Stimulated activated CD4-positive, alpha-beta T cell treated with anti-CD3 and anti-CD28 coated beads, Interleukin-1b, Interleukin-23, amount 100 ng/mL, for 24 hours (primary cell): ENCODE measurements around the gene ZNF385B.

Source experiments
- DNase-seq, 4 experiments: peaks; one replicate each; pipeline ENCODE4 v3.0.0-alpha.2; 2020; ENCODE audit warnings: low read depth in 4 of 4, low spot score in 1 of 4

ZNF385B gene

DNA sequence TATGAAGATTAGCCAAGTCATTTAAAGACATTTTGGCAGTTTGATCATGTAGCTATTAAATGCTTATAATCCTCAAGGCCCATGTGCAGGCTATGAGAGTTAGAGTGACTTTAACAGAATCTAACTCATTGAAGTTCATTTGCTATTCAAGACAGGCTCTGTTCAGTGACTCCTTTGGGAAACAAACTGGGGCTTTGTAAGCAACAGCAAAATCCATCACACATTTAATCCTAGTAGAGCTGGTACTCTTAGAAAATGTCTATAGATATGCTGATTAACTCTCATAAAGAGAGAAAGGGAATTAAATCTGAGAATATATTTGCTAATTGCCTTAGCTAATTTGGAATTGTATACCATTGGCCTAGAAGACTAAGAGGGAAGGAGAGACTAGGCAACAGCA lies 414.0 kb downstream of the ZNF385B start:
- DNase-seq = no peak

DNA sequence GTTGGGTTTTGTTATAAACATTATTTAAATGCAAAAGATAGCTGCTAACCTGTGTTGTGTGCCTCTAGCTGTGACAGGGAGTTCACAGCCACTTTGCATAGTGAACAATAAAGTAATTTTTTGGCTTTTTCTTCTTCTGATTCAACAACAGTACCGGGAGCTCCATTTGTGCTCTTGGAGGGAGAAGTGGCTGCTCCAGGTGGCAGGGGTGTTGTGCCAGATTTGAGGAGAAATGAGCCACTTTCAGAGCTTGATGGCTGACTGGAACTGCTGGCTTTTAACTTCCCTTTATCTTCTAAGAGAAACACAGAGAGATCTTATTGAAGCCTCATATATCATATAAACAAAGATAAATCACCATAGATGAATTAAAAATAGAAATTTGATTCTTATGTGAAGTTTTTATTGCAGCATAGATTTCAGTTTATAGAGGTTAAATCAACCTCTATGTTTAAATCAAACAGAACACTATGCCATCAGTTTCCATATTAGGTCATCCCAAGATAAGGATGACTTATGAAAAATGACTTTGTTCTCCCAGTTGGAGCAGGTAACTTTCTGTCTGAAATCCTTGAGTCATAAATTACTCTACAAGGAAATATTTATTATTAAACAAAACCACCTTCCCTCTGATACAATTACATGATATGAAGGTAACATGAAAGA lies 414.8 kb downstream of the ZNF385B start:
- no peak for DNase-seq

DNA sequence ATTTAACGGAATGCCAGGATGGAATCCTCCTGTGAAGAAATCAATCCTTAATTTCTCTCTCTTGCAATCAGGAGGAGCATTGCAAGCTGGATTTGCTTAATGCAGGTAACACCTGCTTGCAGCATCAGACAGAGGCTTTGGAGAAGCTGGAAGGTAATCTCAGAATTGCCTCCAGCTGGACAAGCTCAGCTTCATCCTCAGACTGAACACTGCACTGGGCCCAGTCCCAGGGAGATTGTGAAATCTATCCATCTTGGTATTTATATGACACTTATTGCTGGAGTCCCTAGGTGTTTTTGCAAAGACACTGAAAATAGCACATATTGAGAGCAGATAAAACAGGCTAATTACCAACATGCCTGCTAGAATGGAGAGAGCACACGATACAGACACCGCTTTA lies 417.4 kb downstream of the ZNF385B start:
- DNase-seq = no peak

DNA sequence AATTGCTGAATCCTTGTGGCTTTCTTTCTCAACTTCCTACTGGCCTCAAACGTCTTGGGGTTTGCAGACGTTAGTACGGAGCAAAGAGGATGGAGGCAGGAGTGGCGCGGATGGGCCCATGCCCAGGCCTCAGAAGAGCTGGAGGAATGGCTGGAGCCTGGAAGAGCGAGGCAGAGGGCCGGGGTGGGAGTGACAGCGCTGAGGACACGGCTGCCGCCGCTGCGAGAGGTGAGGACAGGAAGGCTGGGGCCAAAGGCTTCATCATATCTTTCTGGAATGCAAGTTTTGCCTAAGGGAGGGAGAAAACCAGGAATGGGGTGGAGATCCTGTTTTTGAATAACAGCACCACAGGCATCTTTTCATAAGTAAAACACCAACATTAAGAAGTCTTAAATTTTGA lies 418.2 kb downstream of the ZNF385B start:
- DNase-seq = no peak

DNA sequence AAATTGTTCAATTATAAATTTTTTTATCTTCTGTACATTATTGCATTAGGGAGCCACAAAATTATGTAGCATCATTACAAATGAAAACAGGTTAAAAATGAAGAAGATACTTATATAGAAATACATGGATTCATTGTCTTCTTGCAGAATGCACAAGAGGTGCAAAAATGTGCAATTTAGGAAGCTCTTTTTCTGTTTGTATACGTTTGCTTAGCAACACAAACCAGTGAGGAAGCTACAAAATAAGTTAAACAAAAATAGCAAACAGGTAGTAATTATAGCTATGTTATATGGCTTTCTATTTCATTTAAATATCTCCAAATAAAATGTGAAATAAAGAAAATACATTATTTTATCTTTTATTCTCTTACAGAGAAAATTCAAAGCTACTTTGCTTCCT lies 419.2 kb downstream of the ZNF385B start:
- no peak for DNase-seq

DNA sequence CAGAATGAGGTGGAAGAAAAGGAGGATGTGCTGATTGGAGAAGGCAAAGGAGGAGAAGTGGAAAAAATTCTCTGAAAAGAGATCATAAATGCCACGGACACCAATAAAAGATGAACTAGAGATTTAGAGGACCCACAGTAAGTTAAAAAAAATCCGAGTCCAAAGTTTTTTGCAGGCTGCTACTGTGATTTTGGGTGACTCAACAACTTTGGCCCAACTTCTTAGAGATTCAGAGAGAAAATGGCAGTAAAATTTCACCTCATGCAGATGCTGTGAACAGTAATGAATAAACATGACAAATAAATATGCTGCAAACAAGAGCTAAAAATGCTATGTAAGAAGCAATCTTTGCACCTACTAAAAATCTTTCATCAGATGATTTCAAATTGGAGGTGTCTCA lies 419.9 kb downstream of the ZNF385B start:
- DNase-seq = no peak

DNA sequence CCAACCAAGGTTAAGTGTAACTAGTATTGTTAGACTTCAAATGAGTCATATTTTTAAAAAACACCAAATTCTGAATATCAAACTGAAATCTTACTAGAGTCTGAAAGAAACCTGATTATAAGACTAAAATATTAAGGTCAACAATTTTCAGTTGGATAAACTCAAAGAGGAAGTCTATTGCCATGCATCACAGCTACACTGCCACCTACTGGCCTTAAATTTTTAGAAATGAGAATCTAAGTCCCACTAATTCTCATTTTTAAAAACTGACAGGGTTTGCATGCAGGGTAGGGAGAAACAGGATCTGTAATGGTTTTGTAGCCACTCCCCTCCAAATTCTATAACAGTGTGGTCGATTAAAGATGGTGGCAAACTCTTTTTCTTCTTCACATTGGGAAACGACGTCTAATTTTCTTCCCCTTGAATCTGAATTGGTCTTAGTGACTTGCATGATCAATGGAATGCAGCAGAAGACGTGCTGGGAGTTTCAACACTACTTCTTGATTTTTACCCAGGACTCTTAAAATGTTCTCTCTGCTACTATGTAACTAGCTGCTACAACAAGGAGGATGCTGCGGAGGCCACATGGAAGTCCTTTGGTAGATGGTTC lies 420.7 kb downstream of the ZNF385B start:
- DNase-seq = no peak

DNA sequence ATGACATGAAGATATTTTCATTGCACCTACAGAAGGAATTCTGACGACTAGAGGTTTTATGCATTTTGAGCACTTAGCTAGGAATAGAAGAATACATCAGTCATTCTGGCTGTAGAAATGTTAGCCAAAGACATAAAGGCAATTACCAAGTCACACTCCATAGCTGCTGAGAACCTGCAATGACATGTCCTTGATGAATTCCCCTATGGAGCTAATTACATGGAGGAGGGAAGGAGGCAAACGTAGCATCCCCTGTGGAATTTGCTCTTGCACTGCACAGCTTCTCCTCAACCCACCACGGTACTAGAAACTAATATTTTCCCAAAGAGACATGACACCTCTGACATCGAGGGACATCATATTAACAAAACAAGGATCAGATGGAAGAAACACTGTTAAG lies 422.8 kb downstream of the ZNF385B start:
- no peak for DNase-seq

- DNase-seq = no peak
Observed at GRCh38 chr2:179437430-179437829, 424.0 kb downstream of the ZNF385B start.

- no peak for DNase-seq
Observed at GRCh38 chr2:179435566-179435965, 425.8 kb downstream of the ZNF385B start.

DNA sequence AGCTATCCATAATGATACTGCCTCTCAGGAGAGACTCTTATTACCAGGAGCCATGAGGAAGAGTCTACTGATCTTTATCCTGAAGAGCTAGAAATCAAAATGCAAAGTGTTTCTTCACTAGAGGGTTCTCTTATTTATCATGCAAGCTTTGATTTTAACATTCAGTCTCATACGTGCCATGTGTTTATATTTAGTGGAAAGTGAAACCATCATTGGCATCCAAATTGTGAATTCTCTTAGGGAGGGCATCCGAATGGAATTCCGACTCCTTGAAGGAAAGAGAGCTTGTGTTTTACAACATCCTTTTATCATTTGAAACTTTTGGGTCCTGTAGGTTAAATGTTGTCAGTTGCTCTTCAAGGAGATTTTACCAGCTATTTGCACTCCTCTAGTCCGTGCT lies 426.4 kb downstream of the ZNF385B start:
- no peak for DNase-seq

GRCh38 chr2:179434357-179434756 lies 427.1 kb downstream of the ZNF385B start:
- DNase-seq = no peak

- DNase-seq = no peak
Observed at GRCh38 chr2:179432751-179433150, 428.7 kb downstream of the ZNF385B start.

DNA sequence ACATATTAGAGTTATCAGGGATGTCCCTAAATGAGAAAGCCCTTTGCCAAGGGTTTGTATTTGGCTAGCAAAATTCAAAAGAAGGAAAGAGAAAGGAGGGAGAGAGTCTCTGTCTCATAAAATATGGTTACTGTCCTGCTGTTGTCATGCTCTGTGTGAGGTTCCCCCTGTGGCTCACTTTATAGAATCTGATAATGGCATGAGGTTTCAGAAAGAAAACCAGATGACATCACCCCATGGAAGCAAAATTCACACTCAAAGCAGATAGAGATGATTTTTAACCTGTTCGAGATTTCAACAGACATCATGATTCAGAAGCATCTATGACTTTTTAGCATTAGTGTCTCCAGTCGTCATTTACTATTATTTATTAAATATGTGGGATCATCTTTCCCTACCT lies 431.8 kb downstream of the ZNF385B start:
- DNase-seq = no peak

- DNase-seq = no peak
Observed at GRCh38 chr2:179429060-179429471, 432.3 kb downstream of the ZNF385B start.

DNA sequence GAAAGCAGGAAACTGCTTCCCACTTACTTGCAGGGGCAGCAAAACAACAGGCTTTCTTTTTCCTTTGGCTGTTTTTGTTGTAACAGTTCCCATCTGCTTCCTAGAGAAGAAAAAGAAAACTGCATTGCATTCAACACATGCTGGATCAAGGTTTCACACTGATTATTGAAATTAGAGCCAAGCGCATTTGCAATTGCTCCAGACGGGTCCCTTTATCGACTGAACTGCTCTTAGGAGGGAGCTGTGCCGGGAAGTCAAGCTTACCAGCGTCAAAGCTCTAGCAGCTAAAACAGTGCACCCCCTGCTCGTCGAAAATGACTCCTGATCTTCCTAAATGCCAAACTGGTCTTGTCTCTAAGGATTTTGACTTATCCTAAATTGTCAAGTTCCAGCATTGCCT lies 432.8 kb downstream of the ZNF385B start:
- DNase-seq = no peak

- DNase-seq = no peak
Observed at GRCh38 chr2:179427065-179427464, 434.3 kb downstream of the ZNF385B start.

GRCh38 chr2:179424571-179424970 lies 436.8 kb downstream of the ZNF385B start:
- DNase-seq = no peak

- peak in 3 of 4 experiments; percentile 5 to 36 (median 15) for DNase-seq
Observed at GRCh38 chr2:179422037-179422643, 439.3 kb downstream of the ZNF385B start.

GRCh38 chr2:179417436-179417949 lies 443.9 kb downstream of the ZNF385B start:
- no peak for DNase-seq

DNA sequence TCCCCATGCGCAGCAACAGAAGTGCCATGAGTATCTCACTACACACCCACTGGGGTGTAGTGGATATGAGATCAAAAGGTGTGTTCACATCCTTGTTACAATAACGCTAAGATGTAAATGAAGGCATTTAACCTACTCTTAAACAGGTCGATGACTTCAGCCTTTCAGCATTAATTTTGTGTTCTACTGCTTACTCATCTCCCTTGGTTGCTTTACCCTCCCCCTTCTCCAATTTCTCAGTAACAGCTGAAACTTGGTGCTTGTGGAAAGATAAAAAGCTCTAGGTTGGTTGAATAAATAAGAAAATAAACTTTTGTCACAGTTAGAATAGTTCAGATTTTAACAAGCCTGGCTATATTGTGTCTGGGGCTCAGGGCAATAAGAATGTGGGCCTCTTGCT lies 449.3 kb downstream of the ZNF385B start:
- DNase-seq = no peak

DNA sequence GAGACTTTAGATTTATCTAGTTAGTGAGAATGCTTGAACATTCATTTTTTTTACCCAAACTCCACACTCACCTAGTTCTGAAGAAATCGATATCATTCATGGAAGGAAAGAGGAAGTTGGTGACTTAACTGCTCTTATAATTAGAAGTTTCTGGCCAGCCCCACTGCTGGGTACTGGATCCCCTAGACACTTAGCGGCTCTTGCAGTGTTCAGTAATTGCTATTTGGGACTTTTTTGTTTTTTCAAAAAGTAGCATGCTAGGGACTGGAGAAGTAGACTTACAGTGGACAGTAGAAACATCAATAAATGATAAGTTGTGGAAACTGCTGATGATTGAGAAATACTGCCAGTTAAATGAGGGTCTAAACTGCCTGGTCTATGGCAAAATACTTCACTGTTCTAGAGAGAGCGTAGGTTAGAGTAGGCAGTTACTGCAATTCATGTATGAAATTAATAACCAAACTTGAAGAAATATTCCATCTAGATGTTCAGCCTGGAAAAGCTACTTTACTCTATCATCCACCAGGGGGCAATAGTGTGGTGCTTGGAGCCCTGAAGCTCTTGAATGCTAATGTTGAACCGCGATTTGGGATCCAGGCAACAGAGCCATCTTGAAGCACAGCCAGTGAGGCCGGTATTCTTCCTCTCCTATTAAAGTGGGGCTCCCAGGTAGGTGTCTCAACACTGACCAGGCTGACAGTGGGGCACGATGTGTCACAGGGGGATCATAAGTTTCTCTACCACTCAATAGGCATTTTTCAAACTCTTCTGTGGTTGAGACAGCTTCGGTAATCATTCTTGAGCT lies 450.7 kb downstream of the ZNF385B start:
- peak in 1 of 4 experiments; percentile 4 for DNase-seq
